ENCODE data around the gene DNASE1L3. TPM values are rescaled to one million over a fixed set of nuclear protein-coding genes. Genes with fewer than 3 reads are reported as not detected.

The DNASE1L3 gene
- total and polyA plus RNA-seq, 2 of the 13 experiments (the other 11 are each of a cell fraction or from before 2014, with no cell fraction given), result 0.86 to 1.7 TPM

DNA sequence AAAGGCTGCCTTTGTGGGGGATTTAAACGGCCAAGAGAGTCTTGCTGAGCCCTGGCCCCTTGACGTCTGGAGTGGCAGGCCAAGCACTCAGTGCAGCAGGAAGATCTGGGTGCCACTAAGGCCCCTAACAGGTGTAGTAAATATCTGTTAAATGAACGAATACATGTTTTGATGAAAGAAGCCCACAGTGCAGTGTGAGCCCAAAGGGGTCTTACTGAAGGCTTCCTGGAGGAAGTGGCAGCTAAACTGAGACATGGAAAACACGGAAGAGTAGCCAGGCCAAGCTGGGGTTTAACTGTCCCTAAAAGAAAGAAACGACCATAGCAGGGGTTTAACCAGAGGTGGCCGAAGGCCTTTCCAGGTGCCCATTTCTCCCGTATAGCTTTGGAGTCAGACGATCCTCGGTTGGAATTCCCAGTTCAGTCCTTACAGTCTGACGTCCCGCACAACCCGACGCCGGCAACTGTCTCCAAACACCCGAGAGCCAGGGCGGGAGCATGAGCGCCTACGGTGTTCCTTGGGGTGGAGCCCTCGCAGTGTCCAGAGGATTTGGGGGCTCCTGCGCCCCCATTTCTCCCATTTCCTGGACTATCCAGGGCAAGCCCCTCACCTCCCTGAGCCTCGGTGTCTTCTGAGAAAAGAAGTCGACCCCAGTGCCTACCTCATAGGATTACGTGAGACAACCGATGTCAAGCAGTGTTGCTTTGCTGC, 25.9 kb upstream of the DNASE1L3 start (continued):
- peak; percentile 23; the same call in 1 of the 2 replicates for TF ChIP-seq HDAC2 (CRISPR knock-in tag; IDR thresholded peaks at IDR 0.05)
- TF ChIP-seq, protein P1, sequence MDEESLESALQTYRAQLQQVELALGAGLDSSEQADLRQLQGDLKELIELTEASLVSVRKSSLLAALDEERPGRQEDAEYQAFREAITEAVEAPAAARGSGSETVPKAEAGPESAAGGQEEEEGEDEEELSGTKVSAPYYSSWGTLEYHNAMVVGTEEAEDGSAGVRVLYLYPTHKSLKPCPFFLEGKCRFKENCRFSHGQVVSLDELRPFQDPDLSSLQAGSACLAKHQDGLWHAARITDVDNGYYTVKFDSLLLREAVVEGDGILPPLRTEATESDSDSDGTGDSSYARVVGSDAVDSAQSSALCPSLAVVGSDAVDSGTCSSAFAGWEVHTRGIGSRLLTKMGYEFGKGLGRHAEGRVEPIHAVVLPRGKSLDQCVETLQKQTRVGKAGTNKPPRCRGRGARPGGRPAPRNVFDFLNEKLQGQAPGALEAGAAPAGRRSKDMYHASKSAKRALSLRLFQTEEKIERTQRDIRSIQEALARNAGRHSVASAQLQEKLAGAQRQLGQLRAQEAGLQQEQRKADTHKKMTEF (CRISPR knock-in tag; IDR thresholded peaks at IDR 0.05), result 0 out of 2 replicates have a peak, but pooled peaks have one; percentile 4
- TF ChIP-seq, protein P2, sequence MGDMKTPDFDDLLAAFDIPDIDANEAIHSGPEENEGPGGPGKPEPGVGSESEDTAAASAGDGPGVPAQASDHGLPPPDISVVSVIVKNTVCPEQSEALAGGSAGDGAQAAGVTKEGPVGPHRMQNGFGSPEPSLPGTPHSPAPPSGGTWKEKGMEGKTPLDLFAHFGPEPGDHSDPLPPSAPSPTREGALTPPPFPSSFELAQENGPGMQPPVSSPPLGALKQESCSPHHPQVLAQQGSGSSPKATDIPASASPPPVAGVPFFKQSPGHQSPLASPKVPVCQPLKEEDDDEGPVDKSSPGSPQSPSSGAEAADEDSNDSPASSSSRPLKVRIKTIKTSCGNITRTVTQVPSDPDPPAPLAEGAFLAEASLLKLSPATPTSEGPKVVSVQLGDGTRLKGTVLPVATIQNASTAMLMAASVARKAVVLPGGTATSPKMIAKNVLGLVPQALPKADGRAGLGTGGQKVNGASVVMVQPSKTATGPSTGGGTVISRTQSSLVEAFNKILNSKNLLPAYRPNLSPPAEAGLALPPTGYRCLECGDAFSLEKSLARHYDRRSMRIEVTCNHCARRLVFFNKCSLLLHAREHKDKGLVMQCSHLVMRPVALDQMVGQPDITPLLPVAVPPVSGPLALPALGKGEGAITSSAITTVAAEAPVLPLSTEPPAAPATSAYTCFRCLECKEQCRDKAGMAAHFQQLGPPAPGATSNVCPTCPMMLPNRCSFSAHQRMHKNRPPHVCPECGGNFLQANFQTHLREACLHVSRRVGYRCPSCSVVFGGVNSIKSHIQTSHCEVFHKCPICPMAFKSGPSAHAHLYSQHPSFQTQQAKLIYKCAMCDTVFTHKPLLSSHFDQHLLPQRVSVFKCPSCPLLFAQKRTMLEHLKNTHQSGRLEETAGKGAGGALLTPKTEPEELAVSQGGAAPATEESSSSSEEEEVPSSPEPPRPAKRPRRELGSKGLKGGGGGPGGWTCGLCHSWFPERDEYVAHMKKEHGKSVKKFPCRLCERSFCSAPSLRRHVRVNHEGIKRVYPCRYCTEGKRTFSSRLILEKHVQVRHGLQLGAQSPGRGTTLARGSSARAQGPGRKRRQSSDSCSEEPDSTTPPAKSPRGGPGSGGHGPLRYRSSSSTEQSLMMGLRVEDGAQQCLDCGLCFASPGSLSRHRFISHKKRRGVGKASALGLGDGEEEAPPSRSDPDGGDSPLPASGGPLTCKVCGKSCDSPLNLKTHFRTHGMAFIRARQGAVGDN (CRISPR knock-in tag; IDR thresholded peaks at IDR 0.05), result peak; percentile 61
- TF ChIP-seq SOX6 (IDR thresholded peaks at IDR 0.05), result no peak
- peak; percentile 13; the same call in 1 of the 2 replicates for TF ChIP-seq SOX6 (CRISPR knock-in tag; IDR thresholded peaks at IDR 0.05)
- 0 out of 2 replicates have a peak, but pooled peaks have one; percentile 18 for TF ChIP-seq PITX1 (CRISPR knock-in tag; IDR thresholded peaks at IDR 0.05)
- TF ChIP-seq ZNF543 (CRISPR knock-in tag; IDR thresholded peaks at IDR 0.05), result peak; percentile 29; the same call in 1 of the 2 replicates
- TF ChIP-seq ZNF234 (CRISPR knock-in tag; conservative IDR thresholded peaks at IDR 0.05), result no peak
- peak; percentile 52; the same call in 1 of the 2 replicates for TF ChIP-seq ZBTB7A (CRISPR knock-in tag; IDR thresholded peaks at IDR 0.05)
- peak; percentile 13; the same call in 1 of the 2 replicates for TF ChIP-seq IKZF5 (CRISPR knock-in tag; IDR thresholded peaks at IDR 0.05)
- TF ChIP-seq, protein P3, sequence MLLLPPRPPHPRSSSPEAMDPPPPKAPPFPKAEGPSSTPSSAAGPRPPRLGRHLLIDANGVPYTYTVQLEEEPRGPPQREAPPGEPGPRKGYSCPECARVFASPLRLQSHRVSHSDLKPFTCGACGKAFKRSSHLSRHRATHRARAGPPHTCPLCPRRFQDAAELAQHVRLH (CRISPR knock-in tag; IDR thresholded peaks at IDR 0.05; ENCODE audit: borderline replicate concordance, low read depth), result 0 out of 2 replicates have a peak, but pooled peaks have one; percentile 3
- peak; percentile 4; the same call in 1 of the 2 replicates for TF ChIP-seq SAP130 (CRISPR knock-in tag; IDR thresholded peaks at IDR 0.05; ENCODE audit: low read depth)
